HFF-Myc (cell line): Measurements from ENCODE around the gene SPTB.

ENCODE experiments used
- DNase-seq: peaks from one replicate; pipeline ENCODE4 v3.0.0-alpha.2; 2011; ENCODE audit warnings: low read depth; ENCODE audit errors: extremely low read depth
- H3K4me3 ChIP-seq: replicated peaks from 2 replicates; pipeline ENCODE4 v1.5.1; 2011; ENCODE audit warnings: low read depth, mild to moderate bottlenecking, control low read depth, low read length
- CTCF ChIP-seq: IDR thresholded peaks from 2 replicates; pipeline ENCODE4 v1.5.1; 2012; ENCODE audit warnings: mild to moderate bottlenecking, low read depth, low read length, control low read depth; ENCODE audit errors: missing control alignments

SPTB gene

GRCh38 chr14:64722842-64723447 is 156.8 kb downstream of the SPTB start:
- DNase-seq, result no peak
- no peak overlapping the region for H3K4me3 ChIP-seq
- TF ChIP-seq CTCF, result no peak

- TF ChIP-seq CTCF, result no peak
- no peak overlapping the region for H3K4me3 ChIP-seq
Observed at GRCh38 chr14:64721899-64722298, 157.8 kb downstream of the SPTB start.

GRCh38 chr14:64721391-64721791 is 158.3 kb downstream of the SPTB start:
- peak; percentile 51 for DNase-seq
- H3K4me3 ChIP-seq, result no peak overlapping the region
- TF ChIP-seq CTCF, result no peak

More at GRCh38 chr14:64721899-64722298, 157.8 kb downstream of the SPTB start:
- DNase-seq, result no peak

GRCh38 chr14:64720131-64720576 is 159.6 kb downstream of the SPTB start:
- H3K4me3 ChIP-seq, result no peak overlapping the region
- no peak for TF ChIP-seq CTCF
- no peak for DNase-seq

- no peak for DNase-seq
- TF ChIP-seq CTCF, result no peak
- no peak overlapping the region for H3K4me3 ChIP-seq
Observed at GRCh38 chr14:64719601-64720000, 160.1 kb downstream of the SPTB start.

- no peak for TF ChIP-seq CTCF
- no peak for DNase-seq
- H3K4me3 ChIP-seq, result no peak overlapping the region
Observed at GRCh38 chr14:64718762-64719161, 160.9 kb downstream of the SPTB start.

- H3K4me3 ChIP-seq, result no peak overlapping the region
- DNase-seq, result no peak
- TF ChIP-seq CTCF, result no peak
Observed at GRCh38 chr14:64717870-64718269, 161.8 kb downstream of the SPTB start.
